Measurements from ENCODE around the gene ARG1.

Gene ARG1

GRCh38 chr6:131587909-131588308, 14.9 kb downstream of the ARG1 start:
- DNase-seq, result no peak

DNA sequence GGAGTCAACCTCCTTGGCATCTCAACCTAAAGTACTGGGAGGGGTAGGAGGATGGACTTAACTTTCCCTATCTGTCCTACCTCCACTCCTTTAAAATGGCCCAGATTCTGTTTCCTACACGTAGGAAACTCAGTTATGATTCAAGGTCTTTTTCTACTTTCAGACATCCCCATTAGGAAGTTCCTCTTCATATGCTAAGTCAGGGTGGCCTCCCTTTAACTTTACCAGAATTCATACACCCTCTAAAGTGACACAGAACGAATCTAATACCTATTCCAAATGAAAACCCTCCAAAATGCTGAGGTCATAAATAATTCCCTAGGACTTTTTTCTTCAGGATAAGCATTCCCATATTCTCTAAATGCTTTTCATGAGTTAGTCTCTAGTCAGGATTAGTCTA, 15.6 kb downstream of the ARG1 start:
- no peak for DNase-seq

GRCh38 chr6:131592935-131593334, 19.9 kb downstream of the ARG1 start:
- DNase-seq, result no peak

DNA sequence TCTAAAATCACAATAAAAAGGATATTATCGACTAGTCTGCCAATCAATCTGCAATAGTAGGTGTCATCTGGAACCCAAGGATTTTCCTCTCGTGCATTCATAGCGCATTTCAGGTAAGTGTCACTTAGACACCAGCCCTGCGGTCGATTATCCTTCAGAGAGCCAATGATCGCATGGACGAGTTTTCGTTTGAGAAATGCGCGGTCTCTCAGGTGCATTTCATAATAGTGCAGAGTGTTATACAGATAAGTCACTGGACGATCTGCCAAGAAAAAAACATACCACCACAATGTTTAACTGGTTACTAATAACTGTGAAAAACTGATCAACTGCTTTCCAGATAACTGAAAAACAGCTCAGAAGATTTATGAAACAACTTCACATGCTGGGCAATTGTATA, 21.0 kb downstream of the ARG1 start:
- no peak for DNase-seq

GRCh38 chr6:131597446-131597845, 24.4 kb downstream of the ARG1 start:
- peak; percentile 2 for DNase-seq

- DNase-seq, result no peak
These were observed 27.7 kb downstream of the ARG1 start for GRCh38 chr6:131600716-131601115.

DNA sequence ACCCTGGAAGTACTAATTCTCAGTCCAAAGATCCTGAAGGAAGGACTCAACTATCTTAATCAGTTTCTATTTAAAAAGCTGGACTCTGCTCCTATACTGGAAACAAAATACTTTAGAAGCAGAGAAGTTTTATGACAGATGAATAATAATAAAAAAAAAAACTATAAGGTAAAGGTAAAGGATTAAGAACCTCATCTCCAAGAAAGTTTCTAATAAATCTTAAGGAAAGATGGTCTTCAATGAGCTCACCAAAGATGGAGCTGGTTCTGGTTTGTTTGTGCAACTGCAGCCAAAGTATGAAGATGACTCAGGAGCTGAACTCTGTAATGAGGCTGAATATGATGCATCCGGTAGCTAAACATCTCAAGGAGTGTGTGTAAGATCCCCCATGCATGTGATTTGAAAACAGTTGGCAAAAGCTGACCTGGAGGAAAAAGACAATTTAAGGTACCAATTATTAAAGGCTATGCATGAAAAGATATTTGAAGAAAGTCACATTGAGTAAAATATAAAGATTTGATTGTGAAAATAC, 29.8 kb downstream of the ARG1 start:
- DNase-seq, result peak; percentile 81

GRCh38 chr6:131613296-131613925, 40.4 kb downstream of the ARG1 start:
- DNase-seq, result no peak

DNA sequence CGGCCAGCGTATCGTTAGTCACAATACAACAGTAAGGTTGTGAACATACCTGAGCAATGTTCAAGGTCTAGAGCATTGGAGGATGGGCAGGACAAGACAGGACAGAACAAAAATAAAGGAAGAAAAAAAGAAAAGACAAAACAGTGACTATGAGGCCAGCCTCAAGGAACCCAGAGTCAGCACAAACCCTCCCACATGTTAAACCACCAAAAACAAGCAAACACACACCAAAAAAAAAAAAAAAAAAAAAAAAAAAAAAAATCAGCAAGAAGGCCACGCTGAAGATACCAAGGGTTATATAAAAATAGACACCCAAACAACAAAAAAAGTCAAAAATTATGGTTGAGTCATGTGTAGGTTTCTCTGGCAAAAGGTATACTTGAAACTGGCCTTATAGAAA, 42.2 kb downstream of the ARG1 start:
- DNase-seq, result no peak

GRCh38 chr6:131627724-131628682, 55.0 kb downstream of the ARG1 start, which contains the start of gene MED23:
TSS of gene MED23 (minus strand) at chr6:131628242. CDS start at chr6:131628049, 193 bp downstream.
- peak; percentile 94 for DNase-seq

- DNase-seq, result no peak
These were observed 55.7 kb downstream of the ARG1 start for GRCh38 chr6:131628726-131629125.

DNA sequence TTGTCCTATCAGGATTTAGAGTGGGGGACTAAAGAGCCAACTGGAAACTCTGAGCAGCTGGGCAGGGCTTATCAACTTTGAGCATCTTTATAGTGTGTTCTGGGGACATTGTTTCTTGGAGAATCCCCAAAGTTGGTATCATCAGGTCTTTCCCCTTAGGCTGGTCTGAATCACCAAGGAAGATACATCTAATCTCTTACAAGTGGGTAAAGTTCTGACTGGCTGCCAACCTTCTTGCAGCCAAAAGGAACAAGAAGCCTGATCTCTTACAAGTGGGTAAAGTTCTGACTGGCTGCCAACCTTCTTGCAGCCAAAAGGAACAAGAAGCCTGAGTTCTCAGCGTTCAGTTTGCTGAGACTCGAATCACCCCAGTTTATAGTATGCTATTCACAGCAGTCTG, 56.6 kb downstream of the ARG1 start:
- no peak for DNase-seq

DNA sequence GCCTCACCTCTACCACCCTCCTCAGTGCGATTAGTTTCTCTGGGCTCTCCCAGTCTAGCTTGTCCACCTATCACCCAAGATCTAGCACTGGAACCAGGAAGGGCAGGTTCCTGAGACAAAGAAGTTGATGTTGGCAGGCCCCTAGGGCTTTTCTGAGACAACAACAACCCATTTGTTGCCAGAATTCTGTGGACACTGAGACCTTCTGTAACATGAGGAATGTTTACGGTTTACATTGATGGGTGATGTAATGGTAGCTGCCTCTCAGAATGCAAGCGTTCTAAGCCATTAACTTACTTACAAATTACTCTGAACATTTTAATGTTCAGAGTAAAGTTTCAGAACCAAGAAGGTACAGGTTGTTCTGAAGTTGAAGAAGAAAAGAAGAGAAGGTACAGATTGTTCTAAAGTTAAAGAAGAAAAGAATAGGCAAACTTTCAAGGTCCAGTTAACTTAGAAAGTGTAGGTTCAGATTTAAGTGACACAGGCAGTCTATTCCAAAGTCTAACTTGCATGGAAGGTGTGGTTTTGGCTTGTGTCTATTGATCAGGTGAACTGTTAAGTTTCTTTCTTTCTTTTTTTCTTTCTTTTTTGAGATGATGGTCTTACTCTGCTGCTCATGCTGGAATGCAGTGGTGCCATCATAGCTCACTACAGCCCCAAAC, 58.7 kb downstream of the ARG1 start:
- DNase-seq, result no peak

Measured in fibroblast of skin of right quadriceps (primary cell).